Liver (tissue), 9 donors: ENCODE data around the gene GFI1. TPM values are rescaled to one million over a fixed set of nuclear protein-coding genes. Genes with fewer than 3 reads are reported as not detected.

Experiments
- DNase-seq: peaks from one replicate; pipeline ENCODE4 v3.0.0-alpha.2; 2017; ENCODE audit warnings: low spot score
- H3K27ac ChIP-seq, 2 donors: one replicate each; pipeline ENCODE4 v1.7.0; 2013; ENCODE audit warnings: inconsistent platforms in 2 of 2, low read length in 2 of 2, control low read depth in 1 of 2, low read depth in 1 of 2, mild to moderate bottlenecking in 1 of 2
- H3K27me3 ChIP-seq, 4 donors: one replicate each; pipeline versions ENCODE4 v1.6.1 to v1.7.0; 2013; ENCODE audit warnings: low read length in 3 of 4, inconsistent platforms in 1 of 4, mild to moderate bottlenecking in 1 of 4, moderate library complexity in 1 of 4; ENCODE audit not compliant: control insufficient read depth in 4 of 4, insufficient read depth in 4 of 4
- H3K36me3 ChIP-seq, 4 donors: one replicate each; pipeline versions ENCODE4 v1.6.1 to v1.7.0; 2013; ENCODE audit warnings: low read length in 3 of 4, mild to moderate bottlenecking in 3 of 4, low read depth in 1 of 4, moderate library complexity in 1 of 4; ENCODE audit not compliant: control insufficient read depth in 4 of 4, insufficient read depth in 3 of 4
- H3K4me1 ChIP-seq, 4 donors: one replicate each; pipeline versions ENCODE4 v1.6.1 to v1.7.0; 2013; ENCODE audit warnings: low read length in 3 of 4, mild to moderate bottlenecking in 3 of 4, moderate library complexity in 1 of 4; ENCODE audit not compliant: control insufficient read depth in 4 of 4, insufficient read depth in 4 of 4
- H3K4me3 ChIP-seq, 3 donors: one replicate each; pipeline versions ENCODE4 v1.6.1 to v1.7.0; 2013; ENCODE audit warnings: low read length in 3 of 3, control low read depth in 1 of 3, low read depth in 1 of 3, mild to moderate bottlenecking in 1 of 3
- H3K9ac ChIP-seq, 2 donors: one replicate each; pipeline ENCODE4 v1.7.0; 2013; ENCODE audit warnings: low read length in 2 of 2, mild to moderate bottlenecking in 2 of 2, moderate library complexity in 2 of 2, control low read depth in 1 of 2, low read depth in 1 of 2
- H3K9me3 ChIP-seq, 4 donors: one replicate each; pipeline versions ENCODE4 v1.6.1 to v1.7.0; 2013; ENCODE audit warnings: low read length in 3 of 4; ENCODE audit not compliant: control insufficient read depth in 4 of 4
- EGR1 ChIP-seq, 2 donors: IDR thresholded peaks; 2 replicates each; pipeline ENCODE4 v1.6.1; 2016 to 2018; ENCODE audit warnings: antibody characterized with exemption in 2 of 2, low read depth in 2 of 2
- FOXA1 ChIP-seq: IDR thresholded peaks from 2 replicates; pipeline ENCODE4 v1.6.1; 2016; ENCODE audit warnings: antibody characterized with exemption
- FOXA2 ChIP-seq: IDR thresholded peaks from 2 replicates; pipeline ENCODE4 v1.6.1; 2016; ENCODE audit warnings: antibody characterized with exemption
- GABPA ChIP-seq, 2 donors: IDR thresholded peaks in 1 of 2; conservative IDR thresholded peaks in 1 of 2; 2 replicates each; pipeline ENCODE4 v1.6.1; 2016; ENCODE audit warnings: antibody characterized with exemption in 2 of 2, mild to moderate bottlenecking in 1 of 2, moderate library complexity in 1 of 2
- HNF4G ChIP-seq: IDR thresholded peaks from 2 replicates; pipeline ENCODE4 v1.6.1; 2016; ENCODE audit warnings: antibody characterized with exemption
- NR2F2 ChIP-seq: IDR thresholded peaks from 2 replicates; pipeline ENCODE4 v1.6.1; 2016; ENCODE audit warnings: antibody characterized with exemption
- RAD21 ChIP-seq, 2 donors: IDR thresholded peaks; 2 replicates each; pipeline ENCODE4 v1.6.1; 2016; ENCODE audit warnings: antibody characterized with exemption in 2 of 2, mild to moderate bottlenecking in 2 of 2
- RXRA ChIP-seq, 2 donors: IDR thresholded peaks; 2 replicates each; pipeline ENCODE4 v1.6.1; 2017 to 2018; ENCODE audit warnings: antibody characterized with exemption in 2 of 2, mild to moderate bottlenecking in 1 of 2
- TAF1 ChIP-seq: conservative IDR thresholded peaks from 2 replicates; pipeline ENCODE4 v1.6.1; 2016; ENCODE audit warnings: antibody characterized with exemption, mild to moderate bottlenecking
- YY1 ChIP-seq: IDR thresholded peaks from 2 replicates; pipeline ENCODE4 v1.6.1; 2016; ENCODE audit warnings: antibody characterized with exemption, mild to moderate bottlenecking
- WGBS: extraction: QIAGEN DNeasy Blood & Tissue Kit; methylation state at CpG from one replicate; pipeline ENCODE4 v1.1.7; 2013; 5-methylcytosine and 5-hydroxymethylcytosine counted together
- polyA plus RNA-seq, 2 donors: library from polyadenylated mRNA; stranded (reverse) in 1 of 2; unstranded in 1 of 2; fragments of 200-250 nt in 1 of 2; fragments of >200 nt in 1 of 2; fragmentation: Nextera tagmentation in 1 of 2; extraction: Ambion mirVana in 1 of 2; gene quantifications; one replicate each; pipeline versions ENCODE4 v1.2.1 to v1.2.3, GENCODE V29; 2013 to 2015
- total RNA-seq, 2 donors: library from RNA; depleted of rRNA; stranded (reverse); fragments of >200 nt; gene quantifications; one replicate each; pipeline ENCODE4 v1.2.3, GENCODE V29; 2014
- TF ChIP-seq, protein P1 (sequence below): fragments of 150-350 bp; IDR thresholded peaks from 2 replicates; pipeline ENCODE4 v1.5.1; 2017; ENCODE audit warnings: improper control_type of control experiment, low read depth, low read length; ENCODE audit not compliant: missing input control
- TF ChIP-seq, protein P2 (sequence below): IDR thresholded peaks from 2 replicates; pipeline ENCODE4 v1.6.1; 2016; ENCODE audit warnings: antibody characterized with exemption
- donor health status: healthy.
- donor health status: healthy.
- donor health status: healthy.
- donor health status: healthy.
- donor health status: healthy.

Gene GFI1
- total and polyA plus RNA-seq, 4 donors, result 0.22 to 3.9 (median 0.55) TPM

DNA sequence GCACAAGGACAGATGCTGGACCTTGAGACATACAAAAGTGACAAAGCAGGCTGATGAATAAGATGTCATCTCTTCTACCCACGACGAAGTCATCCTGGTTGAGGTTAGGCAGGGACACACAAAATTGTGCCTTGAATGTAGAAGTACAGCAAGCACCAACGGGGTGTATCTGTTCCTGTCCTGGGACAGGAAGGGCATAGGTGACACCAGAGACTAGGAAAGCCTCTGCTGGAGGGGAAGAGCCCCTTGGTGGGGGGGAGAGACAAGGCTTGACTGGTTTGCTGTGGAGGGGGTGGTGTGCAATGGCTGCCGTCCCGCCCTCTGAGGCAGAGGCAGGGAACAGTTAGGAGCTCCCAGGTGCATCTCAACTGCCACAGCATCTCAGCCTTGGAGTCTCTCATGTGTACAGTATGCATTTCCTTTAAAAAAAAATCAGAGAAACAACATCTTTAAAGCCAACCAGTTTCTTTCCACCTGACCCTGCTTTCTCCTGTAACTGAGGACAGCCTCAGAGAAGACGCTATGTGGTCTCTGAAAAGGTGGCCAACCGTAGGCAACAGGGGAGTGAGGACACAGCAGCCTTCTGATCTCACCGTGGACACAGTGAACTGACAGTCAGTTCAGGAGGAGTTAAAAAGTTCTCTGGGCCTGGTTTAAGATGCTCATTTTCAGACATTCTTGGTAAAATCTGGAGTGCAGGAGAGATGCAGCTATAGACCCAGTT lies 17.7 kb upstream of the GFI1 start:
- Histone ChIP-seq H3K9me3 (no peaks in the 10 kb centered on the region), H3K4me1 (peaks cover 0 to 7% (median 6%) of the 10 kb centered on the region in 4 donors), H3K4me3 (no peak overlapping the region), H3K9ac (no peak overlapping the region), H3K27me3 (no peaks in the 10 kb centered on the region), H3K27ac (no peak overlapping the region), H3K36me3 (no peaks in the 10 kb centered on the region)
- no peak for DNase-seq
- no peak for TF ChIP-seq RAD21 (IDR thresholded peaks at IDR 0.05)
- 86% methylated on average over 8 of the region's 8 CpGs for WGBS

DNA sequence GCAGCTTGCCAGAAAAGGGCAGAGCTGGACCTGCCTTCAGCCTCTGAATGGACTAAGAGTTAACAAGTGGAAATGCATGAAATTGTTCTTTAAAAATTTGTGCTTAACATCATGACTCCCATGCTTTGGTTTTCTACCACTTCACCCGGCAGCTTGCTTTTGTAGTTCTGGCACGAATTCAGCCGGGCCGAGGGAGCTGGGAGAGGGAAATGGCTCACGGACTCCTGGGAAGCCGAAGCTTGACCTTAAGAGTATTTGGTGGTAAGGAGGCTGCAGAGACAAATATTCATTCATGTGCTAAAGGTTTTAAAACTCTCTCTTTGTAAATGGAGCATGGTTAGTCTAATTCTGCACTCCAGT lies 17.2 kb upstream of the GFI1 start:
- WGBS, result 85% methylated on average over 6 of the region's 6 CpGs
- TF ChIP-seq, protein P1, sequence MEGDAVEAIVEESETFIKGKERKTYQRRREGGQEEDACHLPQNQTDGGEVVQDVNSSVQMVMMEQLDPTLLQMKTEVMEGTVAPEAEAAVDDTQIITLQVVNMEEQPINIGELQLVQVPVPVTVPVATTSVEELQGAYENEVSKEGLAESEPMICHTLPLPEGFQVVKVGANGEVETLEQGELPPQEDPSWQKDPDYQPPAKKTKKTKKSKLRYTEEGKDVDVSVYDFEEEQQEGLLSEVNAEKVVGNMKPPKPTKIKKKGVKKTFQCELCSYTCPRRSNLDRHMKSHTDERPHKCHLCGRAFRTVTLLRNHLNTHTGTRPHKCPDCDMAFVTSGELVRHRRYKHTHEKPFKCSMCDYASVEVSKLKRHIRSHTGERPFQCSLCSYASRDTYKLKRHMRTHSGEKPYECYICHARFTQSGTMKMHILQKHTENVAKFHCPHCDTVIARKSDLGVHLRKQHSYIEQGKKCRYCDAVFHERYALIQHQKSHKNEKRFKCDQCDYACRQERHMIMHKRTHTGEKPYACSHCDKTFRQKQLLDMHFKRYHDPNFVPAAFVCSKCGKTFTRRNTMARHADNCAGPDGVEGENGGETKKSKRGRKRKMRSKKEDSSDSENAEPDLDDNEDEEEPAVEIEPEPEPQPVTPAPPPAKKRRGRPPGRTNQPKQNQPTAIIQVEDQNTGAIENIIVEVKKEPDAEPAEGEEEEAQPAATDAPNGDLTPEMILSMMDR, result no peak
- no peak for TF ChIP-seq TAF1
- H3K9ac ChIP-seq, result no peak overlapping the region
- no peak for DNase-seq
- peaks cover 0 to 7% (median 6%) of the 10 kb centered on the region in 4 donors for H3K4me1 ChIP-seq
- no peak overlapping the region for H3K4me3 ChIP-seq
- no peaks in the 10 kb centered on the region for H3K36me3 ChIP-seq
- no peaks in the 10 kb centered on the region for H3K27me3 ChIP-seq
- no peaks in the 10 kb centered on the region for H3K9me3 ChIP-seq
- no peak overlapping the region for H3K27ac ChIP-seq

DNA sequence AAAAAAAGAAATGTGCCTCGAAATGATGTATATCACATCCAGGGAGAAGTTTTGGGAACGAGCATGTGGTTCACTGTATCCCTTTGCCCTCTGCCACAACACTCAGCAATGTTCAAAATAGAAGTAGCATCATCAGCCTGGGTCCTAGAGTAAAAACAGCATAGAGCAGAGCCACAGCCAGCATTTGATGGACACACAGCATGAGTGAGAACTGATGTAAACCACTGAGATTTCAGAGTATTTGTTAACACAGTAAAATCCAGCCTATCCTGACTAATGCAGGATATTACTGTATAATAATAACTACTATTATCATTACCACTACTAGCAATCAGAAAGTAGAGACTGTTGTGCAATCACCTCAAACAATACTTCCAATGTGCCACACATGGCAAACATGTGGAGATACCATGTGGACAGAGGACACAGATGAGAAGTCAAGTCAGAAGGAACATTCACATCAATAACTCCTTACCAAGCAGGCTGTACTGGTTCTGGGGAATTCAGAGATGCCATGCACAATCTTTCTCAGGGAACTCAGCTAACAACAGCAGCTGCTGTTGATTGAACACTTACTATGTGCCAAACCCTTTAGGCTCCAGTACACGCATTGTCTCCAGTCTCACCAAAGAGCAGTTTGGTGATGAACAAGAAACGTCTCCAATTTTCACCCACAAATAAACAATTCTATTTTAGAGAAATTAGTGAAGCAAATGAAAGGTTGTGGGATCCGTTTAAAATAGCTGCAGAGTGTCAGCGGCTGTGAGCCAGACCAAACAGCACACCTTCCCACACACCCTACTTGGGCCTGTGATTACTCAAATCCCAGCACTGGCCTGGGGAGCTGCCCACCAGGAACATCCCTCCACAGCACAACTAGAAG lies 16.6 kb upstream of the GFI1 start:
- Histone ChIP-seq H3K4me1 (peaks cover 0 to 7% (median 6%) of the 10 kb centered on the region in 4 donors), H3K36me3 (no peaks in the 10 kb centered on the region), H3K27ac (no peak overlapping the region), H3K4me3 (no peak overlapping the region), H3K27me3 (no peaks in the 10 kb centered on the region), H3K9me3 (no peaks in the 10 kb centered on the region), H3K9ac (no peak overlapping the region)
- no peak for TF ChIP-seq FOXA2
- TF ChIP-seq FOXA1, result no peak
- no peak for TF ChIP-seq RXRA (IDR thresholded peaks at IDR 0.05)
- TF ChIP-seq GABPA (IDR thresholded peaks at IDR 0.05 in 1 of 2, conservative IDR thresholded peaks at IDR 0.05 in 1 of 2), result no peak
- TF ChIP-seq, protein P1, result no peak
- no peak for TF ChIP-seq EGR1 (IDR thresholded peaks at IDR 0.05; ENCODE audit: low read depth in 2 of 2)
- TF ChIP-seq, protein P2, sequence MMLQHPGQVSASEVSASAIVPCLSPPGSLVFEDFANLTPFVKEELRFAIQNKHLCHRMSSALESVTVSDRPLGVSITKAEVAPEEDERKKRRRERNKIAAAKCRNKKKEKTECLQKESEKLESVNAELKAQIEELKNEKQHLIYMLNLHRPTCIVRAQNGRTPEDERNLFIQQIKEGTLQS, result no peak
- TF ChIP-seq HNF4G, result no peak
- TF ChIP-seq TAF1, result no peak
- no peak for TF ChIP-seq NR2F2
- no peak for TF ChIP-seq RAD21 (IDR thresholded peaks at IDR 0.05)
- no peak for TF ChIP-seq YY1
- no peak for DNase-seq
- WGBS, result 90% methylated on average over 6 of the region's 6 CpGs
